ENCODE measurements around the gene MYLK. TPM values are rescaled to one million over a fixed set of nuclear protein-coding genes. Genes with fewer than 3 reads are reported as not detected.

MYLK gene
- total RNA-seq, 1 donor from 2014 or later, result 81.4 TPM

DNA sequence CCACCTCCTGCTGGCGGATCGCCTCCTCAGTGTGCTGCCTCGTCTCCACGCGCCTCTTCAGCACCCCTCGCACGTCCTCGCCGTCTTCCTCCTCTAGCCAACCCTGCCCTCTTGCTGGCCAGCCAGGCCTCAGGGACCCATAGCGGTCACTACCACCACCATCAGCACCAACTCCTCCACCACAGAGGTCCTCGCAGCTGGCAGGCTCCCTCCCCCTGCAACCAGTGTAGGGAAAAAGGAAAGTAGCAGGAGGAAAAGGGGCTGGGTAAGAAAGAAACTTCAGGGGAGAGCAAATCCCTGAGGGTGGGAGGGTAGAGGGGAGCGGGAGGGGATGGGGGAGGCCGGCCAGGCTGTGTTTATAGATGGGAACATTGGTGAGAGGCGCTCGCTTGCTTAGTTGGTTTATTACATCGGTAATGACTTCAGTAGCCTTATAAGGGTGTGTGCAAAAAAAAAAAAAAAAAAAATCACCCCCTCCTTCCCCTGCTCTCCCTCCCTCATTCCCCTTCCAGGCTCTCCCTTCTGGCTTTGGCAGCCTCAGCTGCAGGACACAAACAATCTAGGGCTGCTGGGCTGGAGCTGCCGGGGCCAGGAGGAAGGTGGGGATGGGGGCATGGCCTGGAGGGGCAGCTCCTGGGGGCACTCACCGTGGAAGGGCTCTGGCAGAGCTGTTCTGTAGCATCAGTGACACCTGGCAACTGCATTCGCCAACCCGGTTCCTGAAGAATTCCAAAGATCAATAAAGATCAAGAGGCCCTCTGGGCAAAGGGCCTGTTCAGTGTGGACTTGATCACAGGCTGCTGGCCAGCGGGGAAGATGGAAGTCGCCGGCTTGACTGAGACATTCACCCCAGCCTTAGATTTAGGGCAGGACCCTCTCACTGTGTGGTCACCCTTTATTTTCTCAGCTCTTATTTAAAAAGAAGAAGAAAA is 183.1 kb downstream of the MYLK start:
- no peak overlapping the region for H3K4me3 ChIP-seq (ENCODE audit: low read depth, low read length)
- no peak for DNase-seq (ENCODE audit: low read depth)
- TF ChIP-seq, protein P1, sequence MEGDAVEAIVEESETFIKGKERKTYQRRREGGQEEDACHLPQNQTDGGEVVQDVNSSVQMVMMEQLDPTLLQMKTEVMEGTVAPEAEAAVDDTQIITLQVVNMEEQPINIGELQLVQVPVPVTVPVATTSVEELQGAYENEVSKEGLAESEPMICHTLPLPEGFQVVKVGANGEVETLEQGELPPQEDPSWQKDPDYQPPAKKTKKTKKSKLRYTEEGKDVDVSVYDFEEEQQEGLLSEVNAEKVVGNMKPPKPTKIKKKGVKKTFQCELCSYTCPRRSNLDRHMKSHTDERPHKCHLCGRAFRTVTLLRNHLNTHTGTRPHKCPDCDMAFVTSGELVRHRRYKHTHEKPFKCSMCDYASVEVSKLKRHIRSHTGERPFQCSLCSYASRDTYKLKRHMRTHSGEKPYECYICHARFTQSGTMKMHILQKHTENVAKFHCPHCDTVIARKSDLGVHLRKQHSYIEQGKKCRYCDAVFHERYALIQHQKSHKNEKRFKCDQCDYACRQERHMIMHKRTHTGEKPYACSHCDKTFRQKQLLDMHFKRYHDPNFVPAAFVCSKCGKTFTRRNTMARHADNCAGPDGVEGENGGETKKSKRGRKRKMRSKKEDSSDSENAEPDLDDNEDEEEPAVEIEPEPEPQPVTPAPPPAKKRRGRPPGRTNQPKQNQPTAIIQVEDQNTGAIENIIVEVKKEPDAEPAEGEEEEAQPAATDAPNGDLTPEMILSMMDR (conservative IDR thresholded peaks at IDR 0.05; ENCODE audit: low read depth, low read length), result no peak

- no peak for DNase-seq (ENCODE audit: low read depth)
- TF ChIP-seq, protein P1 (conservative IDR thresholded peaks at IDR 0.05; ENCODE audit: low read depth, low read length), result no peak
- H3K4me3 ChIP-seq (ENCODE audit: low read depth, low read length), result no peak overlapping the region
Measured at GRCh38 chr3:123698813-123699212, 185.3 kb downstream of the MYLK start.

DNA sequence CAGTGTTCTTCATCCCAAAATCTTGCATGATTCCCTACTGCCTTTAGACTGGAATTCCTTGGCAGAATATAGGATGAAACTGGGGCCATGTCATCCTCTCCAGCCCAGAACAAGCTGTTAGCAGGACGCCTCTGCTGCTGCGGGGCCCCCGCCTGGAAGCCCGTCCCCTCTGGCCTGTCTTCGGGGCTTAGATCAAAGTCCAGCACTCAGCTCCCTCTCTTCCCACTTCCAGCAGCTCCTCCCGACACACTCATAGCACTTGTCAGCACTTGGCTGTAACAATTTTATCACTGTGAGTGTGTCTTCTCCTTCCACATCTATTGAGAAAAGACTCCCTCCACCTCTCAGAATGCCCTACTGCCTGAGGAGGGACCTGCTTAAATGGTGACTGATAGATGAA is 187.3 kb downstream of the MYLK start:
- TF ChIP-seq, protein P1 (conservative IDR thresholded peaks at IDR 0.05; ENCODE audit: low read depth, low read length), result no peak
- no peak overlapping the region for H3K4me3 ChIP-seq (ENCODE audit: low read depth, low read length)
- no peak for DNase-seq (ENCODE audit: low read depth)

DNA sequence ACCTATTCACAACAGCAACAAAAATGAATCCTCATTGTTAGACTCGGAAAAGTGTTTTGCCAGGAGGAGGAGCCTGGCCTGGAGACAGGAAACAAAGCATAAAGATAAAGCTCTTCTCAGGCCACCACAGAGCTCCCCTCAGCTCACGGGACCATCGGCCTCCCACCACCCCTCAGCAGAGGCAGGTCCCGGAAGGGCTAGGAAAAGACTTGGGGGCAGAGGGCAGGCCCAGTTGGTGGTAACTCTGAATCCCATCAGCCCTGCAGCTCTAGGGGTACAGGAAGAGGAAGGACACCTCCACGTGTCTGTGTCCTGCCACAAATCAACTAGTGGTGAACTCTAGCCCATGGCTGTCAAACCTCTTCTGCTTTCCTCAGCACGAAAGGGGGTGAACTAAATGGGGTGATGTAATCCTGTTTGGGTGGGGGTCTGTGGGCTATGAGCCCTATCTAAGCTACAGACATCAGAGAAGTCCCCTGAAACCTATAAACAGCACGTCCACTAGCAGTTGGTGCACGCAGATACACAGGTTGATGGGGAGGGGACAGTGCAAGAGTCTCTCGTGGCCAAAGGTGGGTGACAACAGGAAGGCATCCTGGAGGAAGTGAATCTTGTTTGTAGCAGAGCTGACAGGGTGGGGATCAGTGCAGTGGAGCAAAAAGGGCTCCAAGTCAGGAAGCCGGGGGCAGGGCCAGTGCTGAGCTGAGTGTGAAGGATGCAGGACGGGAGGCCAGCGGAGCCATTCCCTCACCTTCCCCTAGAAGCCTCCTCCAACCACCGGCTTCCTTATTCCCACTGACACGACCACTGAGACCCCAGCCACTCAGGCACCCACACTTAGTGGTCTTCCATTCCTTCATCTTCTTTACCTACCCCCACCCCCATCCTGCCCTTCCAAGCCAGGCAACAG is 188.1 kb downstream of the MYLK start:
- DNase-seq (ENCODE audit: low read depth), result no peak
- no peak overlapping the region for H3K4me3 ChIP-seq (ENCODE audit: low read depth, low read length)
- TF ChIP-seq, protein P1 (conservative IDR thresholded peaks at IDR 0.05; ENCODE audit: low read depth, low read length), result no peak

DNA sequence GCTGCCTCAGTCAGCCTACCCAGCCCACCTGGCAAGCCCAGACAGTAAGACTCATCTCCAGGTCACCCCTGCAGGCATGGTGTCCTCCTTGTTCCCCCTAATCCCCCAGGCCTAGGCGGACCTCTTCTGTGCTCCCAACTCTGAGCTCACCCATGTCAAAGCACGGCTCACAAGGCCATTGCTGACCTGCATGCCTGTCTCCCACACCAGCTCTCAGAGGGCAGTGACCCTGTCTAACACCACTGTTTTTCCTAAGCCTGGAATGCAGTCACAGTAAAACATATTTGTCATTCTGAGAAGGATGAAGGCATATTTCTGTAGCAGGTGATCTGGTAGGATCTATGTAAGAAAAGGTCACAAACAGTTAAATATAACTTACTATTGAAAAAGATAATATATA is 189.0 kb downstream of the MYLK start:
- no peak for DNase-seq (ENCODE audit: low read depth)
- TF ChIP-seq, protein P1 (conservative IDR thresholded peaks at IDR 0.05; ENCODE audit: low read depth, low read length), result no peak

GRCh38 chr3:123694366-123695087 is 189.6 kb downstream of the MYLK start:
- TF ChIP-seq, protein P1 (conservative IDR thresholded peaks at IDR 0.05; ENCODE audit: low read depth, low read length), result no peak
- H3K4me3 ChIP-seq (ENCODE audit: low read depth, low read length), result no peak overlapping the region
- DNase-seq (ENCODE audit: low read depth), result no peak

More for the DNA sequence above, 189.0 kb downstream of the MYLK start:
- H3K4me3 ChIP-seq (ENCODE audit: low read depth, low read length), result no peak overlapping the region
